K562 (cell line): ENCODE data around the gene TTC9C. TPM values are rescaled to one million over a fixed set of nuclear protein-coding genes. Genes with fewer than 3 reads are reported as not detected.

Experiments used
- AFF4 ChIP-seq: sonication (generic); formaldehyde crosslinking; IDR thresholded peaks from 2 replicates; pipeline ENCODE4 v1.8.0; 2023; ENCODE audit warnings: mild to moderate bottlenecking, missing genetic modification reagents
- BCL6 ChIP-seq: fragments of 250-450 bp; sonication (Bioruptor Pico); IDR thresholded peaks from 2 replicates; pipeline ENCODE4 v1.4.0; 2020
- BRF2 ChIP-seq: IDR thresholded peaks from 3 replicates; pipeline ENCODE4 v1.6.1; 2011; ENCODE audit warnings: borderline replicate concordance, mild to moderate bottlenecking; ENCODE audit not compliant: insufficient read length, insufficient read depth
- CBFB ChIP-seq: sonication (generic); formaldehyde crosslinking; IDR thresholded peaks from 2 replicates; pipeline ENCODE4 v1.4.0; 2020; ENCODE audit warnings: mild to moderate bottlenecking, missing genetic modification reagents
- ELF4 ChIP-seq: fragments of 450-650 bp; formaldehyde crosslinking; IDR thresholded peaks from 2 replicates; pipeline ENCODE4 v1.4.0; 2022; ENCODE audit warnings: missing genetic modification characterization
- HMBOX1 ChIP-seq: sonication (generic); IDR thresholded peaks from 2 replicates; pipeline ENCODE4 v1.6.1; 2016
- HMG20B ChIP-seq: fragments of 250-450 bp; sonication (Bioruptor Pico); IDR thresholded peaks from 2 replicates; pipeline ENCODE4 v1.5.0; 2021; ENCODE audit warnings: mild to moderate bottlenecking
- IRF1 ChIP-seq: sonication (generic); formaldehyde crosslinking; IDR thresholded peaks from 2 replicates; pipeline ENCODE4 v1.8.0; 2022; ENCODE audit warnings: missing genetic modification reagents, mild to moderate bottlenecking, borderline replicate concordance
- KHSRP ChIP-seq: fragments of 450-650 bp; IDR thresholded peaks from 2 replicates; pipeline ENCODE4 v1.6.1; 2017
- MAFF ChIP-seq: IDR thresholded peaks from 2 replicates; pipeline ENCODE4 v1.6.1; 2012; ENCODE audit warnings: low read length, improper control_type of control experiment
- MCM5 ChIP-seq: fragments of 450-650 bp; IDR thresholded peaks from 2 replicates; pipeline ENCODE4 v1.6.1; 2016; ENCODE audit warnings: low read depth
- MEIS2 ChIP-seq: fragments of 450-650 bp; IDR thresholded peaks from 2 replicates; pipeline ENCODE4 v1.6.1; 2014; ENCODE audit warnings: mild to moderate bottlenecking; ENCODE audit not compliant: partially characterized antibody
- ZNF316 ChIP-seq: fragments of 450-650 bp; IDR thresholded peaks from 2 replicates; pipeline ENCODE4 v1.6.1; 2016
- polyA plus RNA-seq, 8 experiments: library from polyadenylated mRNA; depleted of rRNA in 4 of 8; stranded (reverse) in 5 of 8; unstranded in 3 of 8; fragments of >200 nt; fragmentation: Nextera tagmentation in 2 of 8; fragmentation: Illumina TruSeq in 1 of 8; extraction: Ambion mirVana in 2 of 8; extraction: Trizol in 1 of 8; gene quantifications; 2 replicates each; pipeline versions ENCODE4 v1.2.1 to v1.2.3, GENCODE V29; 2011 to 2014; ENCODE audit warnings: inconsistent platforms in 1 of 8, missing spikeins in 1 of 8
- total RNA-seq, 7 experiments: library from RNA; depleted of rRNA in 6 of 7; stranded (reverse); fragments of >200 nt in 6 of 7; fragmentation: Illumina TruSeq in 2 of 7; extraction: Trizol in 2 of 7; gene quantifications; 2 replicates each; pipeline versions ENCODE4 v1.2.1 to v1.2.3, GENCODE V29; 2011 to 2021; ENCODE audit warnings: low replicate concordance in 1 of 7

Gene TTC9C
- total and polyA plus RNA-seq, 9 of the 15 experiments (the other 6 are each of a cell fraction or from before 2014, with no cell fraction given): 32.8 to 59.0 (median 37.1) TPM

GRCh38 chr11:62727165-62727871, 968 bp upstream of the TTC9C start, which contains the start of gene HNRNPUL2 (continued):
- TF ChIP-seq AFF4: no peak
- TF ChIP-seq ZNF316: no peak
- TF ChIP-seq KHSRP: no peak
- no peak for TF ChIP-seq BRF2
- peak; percentile 89 for TF ChIP-seq MEIS2
- TF ChIP-seq MCM5: no peak
- TF ChIP-seq MAFF: no peak
- TF ChIP-seq BCL6 (CRISPR knock-in tag): no peak
- no peak for TF ChIP-seq IRF1 (CRISPR knock-in tag)
- no peak for TF ChIP-seq HMG20B
- TF ChIP-seq ELF4 (CRISPR knock-in tag): no peak
- no peak for TF ChIP-seq HMBOX1
- TF ChIP-seq CBFB (CRISPR knock-in tag): no peak
